NT2/D1 (cell line): ENCODE data around the gene IL22RA1.

Experiments used
- SUZ12 ChIP-seq: IDR thresholded peaks from 2 replicates; pipeline ENCODE4 v1.6.1; 2011; ENCODE audit not compliant: insufficient read length, insufficient read depth; ENCODE audit errors: extremely low read depth
- YY1 ChIP-seq: IDR thresholded peaks from 2 replicates; pipeline ENCODE4 v1.6.1; 2011; ENCODE audit not compliant: insufficient read length, insufficient read depth
- ZNF274 ChIP-seq: IDR thresholded peaks from 2 replicates; pipeline ENCODE4 v1.6.1; 2011; ENCODE audit warnings: mild to moderate bottlenecking, low read depth, low read length

- no peak for TF ChIP-seq ZNF274
- no peak for TF ChIP-seq YY1
- no peak for TF ChIP-seq SUZ12
These were observed 23.5 kb downstream of the IL22RA1 start for GRCh38 chr1:24119489-24119858.
